Measurements from ENCODE around the gene PUS1. TPM values are rescaled to one million over a fixed set of nuclear protein-coding genes. Genes with fewer than 3 reads are reported as not detected.
A peak's percentile ranks its signal among the peaks of the same experiment; 100 is the strongest.

Gene PUS1
- total and polyA plus RNA-seq, 2 of the 4 experiments (the other 2 are of a cell fraction), result 14.0 to 36.7 TPM

DNA sequence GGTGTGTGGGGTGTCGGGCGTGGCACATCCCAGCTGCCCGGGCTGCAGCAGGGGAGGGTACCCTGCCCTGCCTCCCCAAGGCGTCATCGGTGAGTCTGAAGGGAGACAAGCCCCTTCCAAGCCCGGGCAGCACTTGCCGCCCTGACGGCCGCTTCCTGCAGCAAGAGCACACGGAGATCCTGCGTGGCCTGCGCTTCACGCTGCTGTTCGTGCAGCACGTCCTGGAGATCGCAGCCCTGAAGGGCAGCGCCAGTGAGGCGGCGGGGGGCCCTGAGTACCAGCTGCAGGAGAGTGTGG lies 10.1 kb upstream of the PUS1 start:
- no peak overlapping the region for H3K4me2 ChIP-seq (ENCODE audit: low read depth, low read length)
- in situ Hi-C loops (cut with MboI; ENCODE audit: low sequenced_read_pairs), result no loop called here
- DNase-seq (no peak), ATAC-seq (ENCODE audit: low read depth) (no peak)
- peak overlapping the region; percentile 42 for H2AK9ac ChIP-seq (replicated peaks; ENCODE audit: low read depth, low read length, poor library complexity)
- ChIA-PET POLR2A (ENCODE audit: unreplicated experiment) (interaction anchor here (0.6 kb wide), 1 partner anchor 91 kb away, joined by 3 read pairs; no protein-coding TSS in a partner anchor), CTCF (no interaction called here)
- H3K79me1 ChIP-seq (ENCODE audit: low read depth in 1 of 2, low read length in 2 of 2), result 0 out of 4 replicates have a peak, but pooled peaks cover 0 to 1% of the 10 kb centered on the region in 2 experiments
- no peak overlapping the region for H3K23ac ChIP-seq (ENCODE audit: low read depth, low read length)
- H3K4me1 ChIP-seq (ENCODE audit: control insufficient read depth, insufficient read depth, low read length), result no peaks in the 10 kb centered on the region
- TF ChIP-seq, protein P1, sequence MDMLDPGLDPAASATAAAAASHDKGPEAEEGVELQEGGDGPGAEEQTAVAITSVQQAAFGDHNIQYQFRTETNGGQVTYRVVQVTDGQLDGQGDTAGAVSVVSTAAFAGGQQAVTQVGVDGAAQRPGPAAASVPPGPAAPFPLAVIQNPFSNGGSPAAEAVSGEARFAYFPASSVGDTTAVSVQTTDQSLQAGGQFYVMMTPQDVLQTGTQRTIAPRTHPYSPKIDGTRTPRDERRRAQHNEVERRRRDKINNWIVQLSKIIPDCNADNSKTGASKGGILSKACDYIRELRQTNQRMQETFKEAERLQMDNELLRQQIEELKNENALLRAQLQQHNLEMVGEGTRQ (IDR thresholded peaks at IDR 0.05; ENCODE audit: low read depth, low read length), result no peak
- H3K18ac ChIP-seq (ENCODE audit: low read depth, low read length), result no peak overlapping the region
- WGBS, 2 experiments (ENCODE audit: extremely low coverage in 2 of 2, insufficient read length in 1 of 2), result 96% methylated on average over 18 of the region's 19 CpGs; no CpG with 5 or more reads in 1 of the 2 experiments
- no peak overlapping the region for H2AK5ac ChIP-seq (ENCODE audit: low read depth, low read length)
- peaks cover 69% of the 10 kb centered on the region for H3K36me3 ChIP-seq (ENCODE audit: control insufficient read depth, insufficient read depth, low read length)
- BruUV-seq (replicated peaks), result no TSS peak
- no peak overlapping the region for H2BK15ac ChIP-seq (ENCODE audit: low read depth, low read length)
- no peaks in the 10 kb centered on the region for H3K9me3 ChIP-seq (ENCODE audit: control insufficient read depth, insufficient read depth, low read length)
- H4K20me1 ChIP-seq (ENCODE audit: insufficient read depth, low read length), result no peaks in the 10 kb centered on the region
- no peak overlapping the region for H2BK20ac ChIP-seq (ENCODE audit: low read depth, low read length)
- no peak overlapping the region for H3K27ac ChIP-seq (ENCODE audit: insufficient read depth, low read length)
- no peak overlapping the region for H3K9ac ChIP-seq (ENCODE audit: low read depth, low read length)
- no peak overlapping the region for H4K5ac ChIP-seq (ENCODE audit: low read depth, low read length)
- no peak overlapping the region for H3K4ac ChIP-seq (ENCODE audit: low read depth, low read length)
- no peak overlapping the region for H3K4me3 ChIP-seq (ENCODE audit: insufficient read depth, low read depth, low read length)
- no peak overlapping the region for H4K91ac ChIP-seq (ENCODE audit: insufficient read depth, low read depth, low read length)
- no peaks in the 10 kb centered on the region for H3K27me3 ChIP-seq (ENCODE audit: control insufficient read depth, insufficient read depth, low read length)
- no peak overlapping the region for H2AFZ ChIP-seq (replicated peaks; ENCODE audit: low read length, poor library complexity)
- H4K8ac ChIP-seq (ENCODE audit: low read depth in 2 of 2, low read length in 2 of 2), result no peak overlapping the region
- H3K56ac ChIP-seq (ENCODE audit: extremely low read depth, insufficient read depth, low read length), result no peak overlapping the region
- intact Hi-C loops (cut with micrococcal nuclease), result no loop called here
- dilution Hi-C loops (cut with HindIII; ENCODE audit: low sequenced_read_pairs, unreplicated experiment), result no loop called here
- H2BK5ac ChIP-seq (ENCODE audit: low read depth, low read length, poor library complexity, severe bottlenecking), result no peak overlapping the region
- no peak overlapping the region for H2BK120ac ChIP-seq (ENCODE audit: low read depth, low read length)
- no peak overlapping the region for H3K14ac ChIP-seq (replicated peaks; ENCODE audit: low read depth, low read length)
- no peaks in the 10 kb centered on the region for H3K9me1 ChIP-seq (ENCODE audit: insufficient read depth, low read length)

All from IMR-90 (cell line).